Right lobe of liver (tissue), 6 donors: Measurements from ENCODE around the gene C2orf49. TPM values are rescaled to one million over a fixed set of nuclear protein-coding genes. Genes with fewer than 3 reads are reported as not detected.

Experiments
- ATAC-seq, 4 donors: fragments of 200-7000 bp; cut with Tn5 transposase; one replicate each; pipeline ENCODE4 v1.9.1; 2020; ENCODE audit warnings: mild to moderate bottlenecking in 4 of 4, moderate library complexity in 4 of 4
- DNase-seq, 3 donors: peaks; one replicate each; pipeline ENCODE4 v3.0.0-alpha.2; 2020
- H3K27ac ChIP-seq, 3 donors: fragments of 200-600 bp; one replicate each; pipeline ENCODE4 v1.8.0; 2022
- H3K27me3 ChIP-seq, 2 donors: fragments of 200-600 bp; one replicate each; pipeline ENCODE4 v1.8.0; 2022
- H3K36me3 ChIP-seq, 4 donors: fragments of 200-600 bp; sonication (generic) in 1 of 4; one replicate each; pipeline versions ENCODE4 v1.5.1 to v1.8.0; 2017 to 2022; ENCODE audit warnings: control low read depth in 1 of 4
- H3K4me1 ChIP-seq, 4 donors: fragments of 200-600 bp; sonication (generic) in 1 of 4; one replicate each; pipeline versions ENCODE4 v1.5.1 to v1.8.0; 2017 to 2022; ENCODE audit warnings: control low read depth in 1 of 4
- H3K4me3 ChIP-seq, 3 donors: fragments of 200-600 bp; one replicate each; pipeline ENCODE4 v1.8.0; 2022
- H3K9me3 ChIP-seq, 4 donors: fragments of 200-600 bp; sonication (generic) in 1 of 4; one replicate each; pipeline versions ENCODE4 v1.5.1 to v1.8.0; 2017 to 2022; ENCODE audit warnings: control low read depth in 1 of 4
- POLR2A ChIP-seq: fragments of 450-650 bp; IDR thresholded peaks from one replicate; pipeline ENCODE4 v1.6.1; 2017; ENCODE audit warnings: antibody characterized with exemption, mild to moderate bottlenecking
- WGBS: methylation state at CpG from one replicate; pipeline ENCODE4 v1.1.6; 2018; ENCODE audit warnings: low coverage, low lambda C conversion rate; ENCODE audit not compliant: insufficient coverage; ENCODE audit errors: missing lambda C conversion rate; 5-methylcytosine and 5-hydroxymethylcytosine counted together
- intact Hi-C, 2 donors: fragments of 100-400 bp; cut with DNase I; formaldehyde crosslinking; loops; one replicate each; pipeline versions ENCODE4 v1.11.2 to v1.14.1; 2022
- total RNA-seq, 6 experiments: library from RNA; depleted of rRNA in 2 of 6; stranded (reverse); fragments of >200 nt in 2 of 6; fragmentation: NEBNext Ultra II Directional in 3 of 6; extraction: Animal tissue kit (Norgen Biotek cat#: 25700) in 3 of 6; gene quantifications; one replicate each; pipeline versions ENCODE4 v1.1.0 to v1.2.4, GENCODE V29; 2016 to 2023
- TF ChIP-seq, protein P1 (sequence below), 4 donors: fragments of 200-600 bp in 3 of 4; fragments of 450-650 bp in 1 of 4; IDR thresholded peaks; one replicate each; pipeline versions ENCODE4 v1.5.1 to v1.8.0; 2016 to 2022; ENCODE audit warnings: antibody characterized with exemption in 4 of 4, mild to moderate bottlenecking in 2 of 4
- donor health status: DM: no; HTN: yes; CAD: no.
- donor health status: DM: no; HTN: no; CAD: no.
- donor health status: DM: no; HTN: no; CAD: no.
- donor health status: DM: no; HTN: yes; CAD: no.
- donor health status: DM: no; HTN: yes; CAD: no.

Gene C2orf49
- total RNA-seq, 6 experiments from 2014 or later, result 3.9 to 7.4 (median 6.4) TPM

DNA sequence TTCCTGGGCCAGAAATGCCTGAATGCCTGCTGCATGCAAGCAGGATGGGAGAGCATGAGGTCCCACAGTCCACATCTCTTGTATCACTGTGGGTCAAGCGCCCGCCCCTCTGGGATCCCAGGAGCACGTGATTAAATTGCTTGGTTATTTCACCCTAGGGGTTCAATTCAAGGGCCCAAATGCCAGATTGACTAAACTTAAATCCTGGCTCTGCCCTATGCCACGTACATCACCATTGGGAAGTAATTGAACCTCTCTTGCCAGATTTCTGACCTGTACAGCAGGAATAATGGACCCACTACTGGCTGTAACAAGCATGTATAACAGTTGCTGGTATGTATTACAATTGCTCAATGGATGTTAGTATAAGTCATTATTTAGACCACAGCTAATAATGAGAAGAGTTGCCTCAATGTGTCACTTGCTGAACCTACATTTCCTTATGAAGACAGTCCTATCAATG lies 41.6 kb downstream of the C2orf49 start:
- intact Hi-C loops, result no loop called here
- WGBS, result 93% methylated on average over 2 of the region's 4 CpGs
- TF ChIP-seq, protein P1, sequence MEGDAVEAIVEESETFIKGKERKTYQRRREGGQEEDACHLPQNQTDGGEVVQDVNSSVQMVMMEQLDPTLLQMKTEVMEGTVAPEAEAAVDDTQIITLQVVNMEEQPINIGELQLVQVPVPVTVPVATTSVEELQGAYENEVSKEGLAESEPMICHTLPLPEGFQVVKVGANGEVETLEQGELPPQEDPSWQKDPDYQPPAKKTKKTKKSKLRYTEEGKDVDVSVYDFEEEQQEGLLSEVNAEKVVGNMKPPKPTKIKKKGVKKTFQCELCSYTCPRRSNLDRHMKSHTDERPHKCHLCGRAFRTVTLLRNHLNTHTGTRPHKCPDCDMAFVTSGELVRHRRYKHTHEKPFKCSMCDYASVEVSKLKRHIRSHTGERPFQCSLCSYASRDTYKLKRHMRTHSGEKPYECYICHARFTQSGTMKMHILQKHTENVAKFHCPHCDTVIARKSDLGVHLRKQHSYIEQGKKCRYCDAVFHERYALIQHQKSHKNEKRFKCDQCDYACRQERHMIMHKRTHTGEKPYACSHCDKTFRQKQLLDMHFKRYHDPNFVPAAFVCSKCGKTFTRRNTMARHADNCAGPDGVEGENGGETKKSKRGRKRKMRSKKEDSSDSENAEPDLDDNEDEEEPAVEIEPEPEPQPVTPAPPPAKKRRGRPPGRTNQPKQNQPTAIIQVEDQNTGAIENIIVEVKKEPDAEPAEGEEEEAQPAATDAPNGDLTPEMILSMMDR (IDR thresholded peaks at IDR 0.05), result no peak
- TF ChIP-seq POLR2A, result no peak

DNA sequence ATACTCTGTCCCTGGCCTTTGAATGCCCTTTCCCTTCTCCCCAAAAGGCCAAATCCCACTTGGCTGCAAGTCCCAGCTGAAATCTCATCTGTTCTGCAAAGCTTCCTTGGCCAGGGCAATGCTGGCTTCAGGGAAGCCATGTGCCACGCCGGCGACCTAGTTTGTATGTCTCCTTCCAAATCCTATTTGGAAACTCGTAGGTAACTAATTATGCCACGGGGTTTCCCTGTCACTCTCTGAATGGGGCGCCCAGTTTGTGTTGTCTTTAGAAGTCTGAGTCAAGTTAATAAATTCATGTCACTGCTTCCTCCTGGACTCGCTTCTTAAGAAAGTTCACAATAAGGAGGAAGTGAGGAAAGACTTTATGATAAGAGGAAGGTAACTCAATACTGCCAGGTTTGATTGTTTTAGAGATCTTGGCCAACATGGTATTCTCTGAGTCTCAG lies 42.4 kb downstream of the C2orf49 start:
- intact Hi-C loops, result no loop called here
- ATAC-seq (no peak), DNase-seq (no peak)
- Histone ChIP-seq H3K4me3 (no peak overlapping the region), H3K27me3 (no peaks in the 10 kb centered on the region), H3K4me1 (no peaks in the 10 kb centered on the region), H3K27ac (no peak overlapping the region), H3K36me3 (peaks cover 0 to 9% (median 0%) of the 10 kb centered on the region in 4 donors), H3K9me3 (no peaks in the 10 kb centered on the region)
- TF ChIP-seq, protein P1 (IDR thresholded peaks at IDR 0.05), result no peak
- no peak for TF ChIP-seq POLR2A
- WGBS, result 63% methylated on average over 7 of the region's 7 CpGs

More for the DNA sequence above, 41.6 kb downstream of the C2orf49 start:
- H3K4me3 ChIP-seq, result no peak overlapping the region
- H3K9me3 ChIP-seq, result no peaks in the 10 kb centered on the region
- H3K27me3 ChIP-seq, result no peaks in the 10 kb centered on the region
- ATAC-seq (no peak), DNase-seq (no peak)
- H3K36me3 ChIP-seq, result peaks cover 0 to 9% (median 0%) of the 10 kb centered on the region in 4 donors
- H3K27ac ChIP-seq, result no peak overlapping the region
- no peaks in the 10 kb centered on the region for H3K4me1 ChIP-seq

DNA sequence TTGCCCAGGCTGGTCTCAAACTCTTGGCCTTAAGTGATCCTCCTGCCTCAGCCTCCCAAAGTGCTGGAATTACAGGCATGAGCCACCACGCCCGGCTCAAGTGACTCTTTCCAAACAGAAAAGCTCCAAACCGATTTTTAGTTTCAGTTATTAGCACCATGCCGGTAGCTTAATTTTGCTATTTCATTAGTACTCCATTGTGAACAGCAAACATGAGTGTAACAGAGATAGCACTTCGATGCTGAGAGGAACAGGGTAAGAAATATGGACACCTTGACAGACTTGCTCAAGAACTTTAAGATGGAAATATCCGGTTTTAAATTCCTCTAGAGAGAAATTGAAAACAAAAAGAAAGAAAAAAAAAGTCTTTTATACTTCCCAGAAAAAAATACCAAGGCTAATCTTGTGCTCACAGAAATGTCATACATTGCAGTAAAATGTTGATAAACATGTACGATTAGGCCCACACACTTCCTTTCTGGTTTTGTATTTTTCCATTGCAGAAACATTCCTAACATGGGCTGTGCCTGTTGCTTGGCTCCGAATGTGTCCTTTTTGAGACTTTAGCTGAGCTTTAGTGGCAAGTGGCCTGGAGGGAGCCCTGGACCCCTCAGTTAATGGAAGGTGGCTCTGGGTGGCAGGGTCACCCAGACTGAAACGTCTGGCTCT lies 43.2 kb downstream of the C2orf49 start:
- H3K4me1 ChIP-seq, result no peaks in the 10 kb centered on the region
- 48% methylated on average over 9 of the region's 9 CpGs for WGBS
- DNase-seq, result no peak
- H3K9me3 ChIP-seq, result no peaks in the 10 kb centered on the region
- peak in 1 of 4 donors; percentile 29 for ATAC-seq
- no peak overlapping the region for H3K4me3 ChIP-seq
- no peak overlapping the region for H3K27ac ChIP-seq
- intact Hi-C loops, result no loop called here
- H3K27me3 ChIP-seq, result no peaks in the 10 kb centered on the region
- H3K36me3 ChIP-seq, result peaks cover 0 to 9% (median 0%) of the 10 kb centered on the region in 4 donors
- no peak for TF ChIP-seq POLR2A
- TF ChIP-seq, protein P1 (IDR thresholded peaks at IDR 0.05), result no peak

DNA sequence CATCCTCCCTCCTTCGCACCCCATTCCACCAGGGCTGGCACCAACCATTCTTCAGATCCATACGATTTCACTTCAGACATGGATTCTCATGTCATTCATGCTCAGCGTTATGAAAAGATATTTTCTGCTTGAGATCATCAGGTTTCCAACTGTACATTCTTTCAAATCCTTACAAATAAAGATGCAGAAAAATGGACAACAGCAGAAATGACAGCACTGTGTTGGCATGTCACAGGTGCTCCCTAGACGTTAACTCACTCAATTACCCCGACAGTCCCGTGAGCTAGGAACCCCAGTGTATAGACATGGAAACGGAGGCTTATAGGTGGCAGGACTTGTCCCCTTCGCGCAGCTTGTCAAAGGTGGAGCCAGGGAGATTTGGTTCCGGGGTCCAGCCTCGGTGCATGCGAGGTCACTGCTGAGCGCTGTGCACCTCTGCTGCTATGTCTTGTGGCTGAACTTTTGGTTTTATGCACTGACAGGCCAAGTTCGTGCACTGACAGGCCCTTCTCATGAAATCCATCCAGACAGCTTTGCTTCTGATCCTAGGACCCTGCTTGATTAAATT lies 43.8 kb downstream of the C2orf49 start:
- peaks cover 0 to 9% (median 0%) of the 10 kb centered on the region in 4 donors for H3K36me3 ChIP-seq
- 89% methylated on average over 6 of the region's 14 CpGs for WGBS
- no peak overlapping the region for H3K4me3 ChIP-seq
- intact Hi-C loops, result no loop called here
- no peaks in the 10 kb centered on the region for H3K4me1 ChIP-seq
- no peaks in the 10 kb centered on the region for H3K27me3 ChIP-seq
- H3K9me3 ChIP-seq, result no peaks in the 10 kb centered on the region
- no peak overlapping the region for H3K27ac ChIP-seq
- no peak for DNase-seq
- no peak for TF ChIP-seq POLR2A
- TF ChIP-seq, protein P1 (IDR thresholded peaks at IDR 0.05), result no peak
- no peak for ATAC-seq
